B cell (primary cell): ENCODE measurements around the gene VCL. TPM values are rescaled to one million over a fixed set of nuclear protein-coding genes. Genes with fewer than 3 reads are reported as not detected.

Experiments
- ATAC-seq: fragments of 200-7000 bp; cut with Tn5 transposase; one replicate; pipeline ENCODE4 v1.10.0; 2021; ENCODE audit warnings: low read depth, mild to moderate bottlenecking, moderate number of reproducible peaks, moderate library complexity
- CTCF ChIA-PET: fragments of 350-600 bp; sonication (Branson Sonifier 250); formaldehyde crosslinking; loops from one replicate; lab custom pipeline; 2021; ENCODE audit warnings: antibody characterized with exemption, inconsistent platforms; lab: Charles Lee
- POLR2A ChIA-PET: fragments of 350-600 bp; sonication (Branson Sonifier 250); formaldehyde crosslinking; loops from one replicate; lab custom pipeline; 2021; ENCODE audit warnings: antibody characterized with exemption; lab: Charles Lee
- DNase-seq: peaks from one replicate; pipeline ENCODE4 v3.0.0; 2013
- H2AFZ ChIP-seq: 2 replicates; pipeline ENCODE4 v1.6.1; 2012; ENCODE audit warnings: mild to moderate bottlenecking, low read depth, low read length; ENCODE audit not compliant: insufficient read depth, poor library complexity, severe bottlenecking
- H3K27ac ChIP-seq, 2 donors: 1 replicate in 1 of 2; 2 replicates in 1 of 2; pipeline ENCODE4 v1.5.1; 2012 to 2013; ENCODE audit warnings: low read length in 2 of 2, mild to moderate bottlenecking in 2 of 2, moderate library complexity in 1 of 2
- H3K27me3 ChIP-seq, 4 experiments: fragments of 200-600 bp in 1 of 4; sonication (generic) in 1 of 4; replicated peaks in 1 of 4; 1 replicate in 2 of 4; 2 replicates in 2 of 4; pipeline versions ENCODE4 v1.6.1 to v1.7.0; 2013 to 2016; ENCODE audit warnings: low read length in 3 of 4, mild to moderate bottlenecking in 2 of 4, mixed read lengths in 1 of 4, moderate library complexity in 1 of 4; ENCODE audit not compliant: insufficient read depth in 4 of 4, control insufficient read depth in 3 of 4; ENCODE audit errors: control extremely low read depth in 1 of 4
- H3K36me3 ChIP-seq, 2 experiments: replicated peaks in 1 of 2; 1 replicate in 1 of 2; 2 replicates in 1 of 2; pipeline versions ENCODE4 v1.6.1 to v1.7.1; 2013; ENCODE audit warnings: low read length in 1 of 2; ENCODE audit not compliant: insufficient read depth in 2 of 2, control insufficient read depth in 1 of 2; ENCODE audit errors: control extremely low read depth in 1 of 2, extremely low read depth in 1 of 2
- H3K4me1 ChIP-seq, 2 donors: fragments of 200-600 bp in 1 of 2; sonication (generic) in 1 of 2; 1 replicate in 1 of 2; 2 replicates in 1 of 2; pipeline versions ENCODE4 v1.5.1 to v1.6.1; 2013 to 2017; ENCODE audit warnings: low read length in 2 of 2; ENCODE audit not compliant: control insufficient read depth in 2 of 2, insufficient read depth in 2 of 2
- H3K4me2 ChIP-seq: replicated peaks from 2 replicates; pipeline ENCODE3; 2012; ENCODE audit warnings: mild to moderate bottlenecking, low read depth, low read length; ENCODE audit not compliant: poor library complexity, severe bottlenecking
- H3K4me3 ChIP-seq, 5 experiments: fragments of 200-600 bp in 1 of 5; sonication (generic) in 1 of 5; 1 replicate in 3 of 5; 2 replicates in 2 of 5; pipeline versions ENCODE4 v1.5.1 to v1.7.0; 2011 to 2016; ENCODE audit warnings: low read length in 4 of 5, mild to moderate bottlenecking in 4 of 5, low read depth in 2 of 5, control low read depth in 1 of 5, moderate library complexity in 1 of 5; ENCODE audit not compliant: insufficient read depth in 1 of 5; ENCODE audit errors: control extremely low read depth in 1 of 5, extremely low read depth in 1 of 5
- H3K79me2 ChIP-seq: fragments of 200-600 bp; sonication (generic); one replicate; pipeline ENCODE4 v1.6.0; 2016; ENCODE audit warnings: low read length; ENCODE audit not compliant: control insufficient read depth, insufficient read depth
- H3K9ac ChIP-seq: fragments of 200-600 bp; sonication (generic); 2 replicates; pipeline ENCODE4 v1.6.1; 2017; ENCODE audit warnings: mild to moderate bottlenecking, low read length, moderate library complexity
- H3K9me3 ChIP-seq, 3 donors: one replicate each; pipeline versions ENCODE4 v1.6.1 to v1.7.1; 2013; ENCODE audit warnings: low read length in 2 of 3; ENCODE audit not compliant: control insufficient read depth in 2 of 3, insufficient read depth in 1 of 3; ENCODE audit errors: control extremely low read depth in 1 of 3
- H4K20me1 ChIP-seq: 2 replicates; pipeline ENCODE4 v1.6.0; 2012; ENCODE audit warnings: mild to moderate bottlenecking, low read length; ENCODE audit not compliant: insufficient read depth, control insufficient read depth, poor library complexity, severe bottlenecking
- H3K27ac Mint-ChIP-seq: one replicate; pipeline ENCODE4 v1.8.0; 2021; ENCODE audit warnings: mixed read lengths
- H3K27me3 Mint-ChIP-seq: one replicate; pipeline ENCODE4 v1.8.0; 2021; ENCODE audit warnings: mixed read lengths
- H3K4me1 Mint-ChIP-seq: one replicate; pipeline ENCODE4 v1.8.0; 2021; ENCODE audit warnings: mixed read lengths
- H3K4me3 Mint-ChIP-seq: one replicate; pipeline ENCODE4 v1.8.0; 2021; ENCODE audit warnings: mixed read lengths
- H3K9me3 Mint-ChIP-seq: one replicate; pipeline ENCODE4 v1.8.0; 2022; ENCODE audit warnings: mixed read lengths; ENCODE audit not compliant: insufficient read depth
- CTCF ChIP-seq: fragments of 200-600 bp; IDR thresholded peaks from one replicate; pipeline ENCODE4 v1.8.0; 2022; ENCODE audit warnings: antibody characterized with exemption, mild to moderate bottlenecking
- EZH2 ChIP-seq: IDR thresholded peaks from 2 replicates; pipeline ENCODE4 v1.6.1; 2012; ENCODE audit warnings: borderline replicate concordance, low read depth, mild to moderate bottlenecking, moderate library complexity, low read length; ENCODE audit not compliant: insufficient read depth, poor library complexity, severe bottlenecking
- WGBS: methylation state at CpG from one replicate; pipeline ENCODE4 v1.1.5; 2013; ENCODE audit warnings: missing lambda C conversion rate; ENCODE audit not compliant: insufficient coverage; 5-methylcytosine and 5-hydroxymethylcytosine counted together
- intact Hi-C: fragments of 100-400 bp; cut with micrococcal nuclease; formaldehyde crosslinking; loops from one replicate; pipeline ENCODE4 v1.10.0; 2022
- polyA plus RNA-seq: library from polyadenylated mRNA; depleted of rRNA; stranded (reverse); fragments of >200 nt; gene quantifications from 2 replicates; pipeline ENCODE4 v1.2.3, GENCODE V29; 2012
- total RNA-seq, 2 donors: library from RNA; stranded (reverse); fragments of 120-200 nt in 1 of 2; gene quantifications; 1 replicate in 1 of 2; 2 replicates in 1 of 2; pipeline versions ENCODE4 v1.2.3 to v1.2.4, GENCODE V29; 2013 to 2022

Gene VCL
- total and polyA plus RNA-seq, 2 donors (not counting 1 experiment from before 2014, with no cell fraction given): 13.1 to 29.8 TPM

- H3K4me1 ChIP-seq: peaks cover 22 to 25% of the 10 kb centered on the region in 2 donors
- peak overlapping the region; percentile 61 for H2AFZ ChIP-seq
- no peak overlapping the region for H3K9ac ChIP-seq
- POLR2A ChIA-PET: interaction anchor here (0.5 to 1.0 kb wide), 2 partner anchors 13 to 118 kb away, joined by 3 read pairs; no protein-coding TSS in a partner anchor
- ATAC-seq (peak; percentile 61), DNase-seq (peak; percentile 41)
- no peaks in the 10 kb centered on the region for H4K20me1 ChIP-seq
- no peaks in the 10 kb centered on the region for H3K27me3 Mint-ChIP-seq
- peak overlapping the region; percentile 21 for H3K27ac Mint-ChIP-seq
- no peaks in the 10 kb centered on the region for H3K36me3 ChIP-seq
- CTCF ChIA-PET: interaction anchor here (0.9 to 1.1 kb wide), 3 partner anchors 14 to 97 kb away, joined by 3 to 4 read pairs (median 4); partner anchors contain the start of gene VCL
- intact Hi-C loops: no loop called here
- no peak for TF ChIP-seq EZH2
- no peak for TF ChIP-seq CTCF
- H3K79me2 ChIP-seq: no peaks in the 10 kb centered on the region
- no peaks in the 10 kb centered on the region for H3K9me3 Mint-ChIP-seq
- 0% methylated on average over 1 of the region's 8 CpGs for WGBS
- H3K4me3 Mint-ChIP-seq: peak overlapping the region; percentile 44
- H3K27me3 ChIP-seq: no peaks in the 10 kb centered on the region
- H3K9me3 ChIP-seq: no peaks in the 10 kb centered on the region
- peak overlapping the region; percentile 42 for H3K4me2 ChIP-seq
- peaks cover 30% of the 10 kb centered on the region for H3K4me1 Mint-ChIP-seq
- H3K4me3 ChIP-seq: peak overlapping the region in 1 of 5 experiments; percentile 29
- H3K27ac ChIP-seq: peak overlapping the region in 1 of 2 donors; percentile 26
These were observed 14.5 kb upstream of the VCL start for GRCh38 chr10:73983096-73984047.
